ENCODE measurements around the gene C11orf87. TPM values are rescaled to one million over a fixed set of nuclear protein-coding genes. Genes with fewer than 3 reads are reported as not detected.

Gene C11orf87
- total RNA-seq, 2 experiments from 2014 or later: not detected

DNA sequence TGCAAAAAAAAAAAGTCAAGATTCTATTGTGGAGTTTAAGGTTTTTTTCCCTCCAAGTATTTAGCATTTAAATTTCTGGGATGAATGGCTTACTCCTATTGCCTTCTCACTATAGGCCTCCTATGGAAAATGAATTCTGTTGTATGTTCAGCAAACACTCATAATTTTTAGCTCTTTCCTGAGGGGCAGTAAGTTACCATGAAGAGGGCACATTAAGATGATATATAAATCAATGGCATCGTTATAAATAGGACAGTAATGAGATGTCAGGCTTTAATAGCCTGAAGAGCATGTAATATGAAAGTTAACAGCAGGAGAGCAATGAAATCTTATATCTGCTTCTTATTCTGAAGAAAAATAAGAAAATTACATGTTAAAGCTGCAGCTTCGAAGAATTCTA is 32.9 kb downstream of the C11orf87 start:
- POLR2A ChIA-PET: no interaction called here
- H3K4me1 ChIP-seq (ENCODE audit: insufficient read depth, low read length, poor library complexity, severe bottlenecking): no peaks in the 10 kb centered on the region

More for the DNA sequence above, 32.9 kb downstream of the C11orf87 start:
- Histone ChIP-seq H3K27ac (ENCODE audit: low read depth, low read length, poor library complexity, severe bottlenecking) (no peak overlapping the region), H3K4me3 (ENCODE audit: low read depth, low read length, poor library complexity, severe bottlenecking) (no peak overlapping the region), H3K36me3 (ENCODE audit: insufficient read depth, low read length) (no peaks in the 10 kb centered on the region), H3K4me2 (ENCODE audit: low read length) (no peak overlapping the region), H2AFZ (ENCODE audit: low read length) (no peak overlapping the region), H3K9me2 (ENCODE audit: insufficient read depth, low read length) (no peaks in the 10 kb centered on the region), H3K79me2 (ENCODE audit: insufficient read depth, low read depth, low read length) (no peaks in the 10 kb centered on the region), H3K9me3 (ENCODE audit: low read length) (no peaks in the 10 kb centered on the region), H4K20me1 (ENCODE audit: insufficient read depth, low read length) (no peaks in the 10 kb centered on the region)
- CTCF ChIA-PET (ENCODE audit: unreplicated experiment): no interaction called here
- intact Hi-C loops (cut with micrococcal nuclease; ENCODE audit: unreplicated experiment): no loop called here
- DNase-seq (ENCODE audit: low spot score): no peak
- TF ChIP-seq EZH2phosphoT487 (IDR thresholded peaks at IDR 0.05; ENCODE audit: borderline replicate concordance, low read depth, low read length): no peak
- TF ChIP-seq, protein P1, sequence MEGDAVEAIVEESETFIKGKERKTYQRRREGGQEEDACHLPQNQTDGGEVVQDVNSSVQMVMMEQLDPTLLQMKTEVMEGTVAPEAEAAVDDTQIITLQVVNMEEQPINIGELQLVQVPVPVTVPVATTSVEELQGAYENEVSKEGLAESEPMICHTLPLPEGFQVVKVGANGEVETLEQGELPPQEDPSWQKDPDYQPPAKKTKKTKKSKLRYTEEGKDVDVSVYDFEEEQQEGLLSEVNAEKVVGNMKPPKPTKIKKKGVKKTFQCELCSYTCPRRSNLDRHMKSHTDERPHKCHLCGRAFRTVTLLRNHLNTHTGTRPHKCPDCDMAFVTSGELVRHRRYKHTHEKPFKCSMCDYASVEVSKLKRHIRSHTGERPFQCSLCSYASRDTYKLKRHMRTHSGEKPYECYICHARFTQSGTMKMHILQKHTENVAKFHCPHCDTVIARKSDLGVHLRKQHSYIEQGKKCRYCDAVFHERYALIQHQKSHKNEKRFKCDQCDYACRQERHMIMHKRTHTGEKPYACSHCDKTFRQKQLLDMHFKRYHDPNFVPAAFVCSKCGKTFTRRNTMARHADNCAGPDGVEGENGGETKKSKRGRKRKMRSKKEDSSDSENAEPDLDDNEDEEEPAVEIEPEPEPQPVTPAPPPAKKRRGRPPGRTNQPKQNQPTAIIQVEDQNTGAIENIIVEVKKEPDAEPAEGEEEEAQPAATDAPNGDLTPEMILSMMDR (conservative IDR thresholded peaks at IDR 0.05; ENCODE audit: low read length): no peak
- BruUV-seq (replicated peaks): no TSS peak
